T1000 (cell line): ENCODE results near the gene CCNL1.

Experiments used
- DNase-seq: peaks from one replicate; lab custom pipeline; 2025; ENCODE audit warnings: mixed read lengths; lab: John Stamatoyannopoulos, UW

CCNL1 gene

GRCh38 chr3:157123621-157124020, 36.3 kb downstream of the CCNL1 start:
- no peak for DNase-seq

- DNase-seq: no peak
These were observed 37.0 kb downstream of the CCNL1 start for GRCh38 chr3:157122832-157123427.

- DNase-seq: peak; percentile 39
These were observed 37.8 kb downstream of the CCNL1 start for GRCh38 chr3:157122116-157122515.

- DNase-seq: no peak
These were observed 38.4 kb downstream of the CCNL1 start for GRCh38 chr3:157121522-157121921.

- DNase-seq: no peak
These were observed 39.7 kb downstream of the CCNL1 start for GRCh38 chr3:157120071-157120892.

GRCh38 chr3:157119369-157119951, 40.5 kb downstream of the CCNL1 start:
- DNase-seq: no peak

- DNase-seq: no peak
These were observed 41.9 kb downstream of the CCNL1 start for GRCh38 chr3:157117875-157118654.

GRCh38 chr3:157117206-157117605, 42.7 kb downstream of the CCNL1 start:
- no peak for DNase-seq

GRCh38 chr3:157116017-157116416, 43.9 kb downstream of the CCNL1 start:
- no peak for DNase-seq

- no peak for DNase-seq
These were observed 44.6 kb downstream of the CCNL1 start for GRCh38 chr3:157115069-157116006.

- no peak for DNase-seq
These were observed 46.0 kb downstream of the CCNL1 start for GRCh38 chr3:157113832-157114505.

- no peak for DNase-seq
These were observed 47.4 kb downstream of the CCNL1 start for GRCh38 chr3:157112536-157112935.

GRCh38 chr3:157111518-157111917, 48.4 kb downstream of the CCNL1 start:
- no peak for DNase-seq

- DNase-seq: no peak
These were observed 49.1 kb downstream of the CCNL1 start for GRCh38 chr3:157110761-157111278.

GRCh38 chr3:157109267-157110141, 50.4 kb downstream of the CCNL1 start:
- no peak for DNase-seq

- no peak for DNase-seq
These were observed 52.3 kb downstream of the CCNL1 start for GRCh38 chr3:157107644-157108133.

- no peak for DNase-seq
These were observed 52.9 kb downstream of the CCNL1 start for GRCh38 chr3:157107037-157107436.

GRCh38 chr3:157104928-157105652, 54.9 kb downstream of the CCNL1 start:
- no peak for DNase-seq

- no peak for DNase-seq
These were observed 55.4 kb downstream of the CCNL1 start for GRCh38 chr3:157104521-157104920.
